Renal cortical epithelial cell (primary cell): ENCODE data around the gene SPACA9. TPM values are rescaled to one million over a fixed set of nuclear protein-coding genes. Genes with fewer than 3 reads are reported as not detected.

ENCODE experiments used
- total RNA-seq: library from RNA; depleted of rRNA; stranded (reverse); fragments of >200 nt; gene quantifications from 2 replicates; pipeline ENCODE4 v1.2.3, GENCODE V29; 2014

SPACA9 gene
- total RNA-seq, 1 donor from 2014 or later: 6.5 TPM

Other genes with a start within 250 kb of the SPACA9 start
- 14.9 and 23.3 TPM in 2 replicates for gene DDX31, start 208.9 kb upstream of the SPACA9 start, total RNA-seq
- 15.5 and 22.8 TPM in 2 replicates for gene GTF3C4, start 208.4 kb upstream of the SPACA9 start, total RNA-seq
- 2.3 TPM in 1 of 2 replicates, not detected in the other for gene AK8, start 614 bp upstream of the SPACA9 start, total RNA-seq
- gene TSC1, start 65.7 kb downstream of the SPACA9 start, total RNA-seq: 15.8 and 48.1 TPM in 2 replicates
- not detected in 2 replicates for gene GFI1B, start 99.8 kb downstream of the SPACA9 start, total RNA-seq
- gene GTF3C5, start 152.1 kb downstream of the SPACA9 start, total RNA-seq: 28.5 and 50.0 TPM in 2 replicates
- 0.60 TPM in 1 of 2 replicates, not detected in the other for gene CEL, start 183.1 kb downstream of the SPACA9 start, total RNA-seq
- gene RALGDS, start 242.3 kb downstream of the SPACA9 start, total RNA-seq: 16.0 and 35.4 TPM in 2 replicates